ENCODE results near the gene FAM131C. TPM values are rescaled to one million over a fixed set of nuclear protein-coding genes. Genes with fewer than 3 reads are reported as not detected.
A peak's percentile ranks its signal among the peaks of the same experiment; 100 is the strongest.
"Not testable (repeated sequence)": the region's sequence is repeated elsewhere in the genome, so short reads cannot be mapped to it uniquely, and the experiment has no call there.

Gene FAM131C
- total RNA-seq, 1 donor from 2014 or later, result 0.68 TPM

GRCh38 chr1:16065269-16065576 is 8.2 kb downstream of the FAM131C start:
- Mint-ChIP-seq H3K4me3 (no peak overlapping the region), H3K27ac (ENCODE audit: unreplicated experiment) (no peak overlapping the region), H3K36me3 (ENCODE audit: low read depth) (no peaks in the 10 kb centered on the region), H3K4me1 (peaks cover 25% of the 10 kb centered on the region), H3K9me3 (no peaks in the 10 kb centered on the region), H3K27me3 (ENCODE audit: low read depth) (peaks cover 7% of the 10 kb centered on the region)
- TF ChIP-seq CTCF (conservative IDR thresholded peaks at IDR 0.05), result no peak
- no peak for DNase-seq (ENCODE audit: low read depth, low spot score)

GRCh38 chr1:16064536-16065268 is 8.7 kb downstream of the FAM131C start:
- no peak for DNase-seq (ENCODE audit: low read depth, low spot score)
- H3K27me3 Mint-ChIP-seq (ENCODE audit: low read depth), result peaks cover 7% of the 10 kb centered on the region

GRCh38 chr1:16063921-16064320 is 9.5 kb downstream of the FAM131C start:
- H3K4me1 Mint-ChIP-seq, result peaks cover 25% of the 10 kb centered on the region
- no peak overlapping the region for H3K4me3 Mint-ChIP-seq
- no peaks in the 10 kb centered on the region for H3K9me3 Mint-ChIP-seq
- TF ChIP-seq CTCF (conservative IDR thresholded peaks at IDR 0.05), result no peak
- H3K36me3 Mint-ChIP-seq (ENCODE audit: low read depth), result no peaks in the 10 kb centered on the region
- peak overlapping the region; percentile 48 for H3K27ac Mint-ChIP-seq (ENCODE audit: unreplicated experiment)
- peaks cover 7% of the 10 kb centered on the region for H3K27me3 Mint-ChIP-seq (ENCODE audit: low read depth)
- no peak for DNase-seq (ENCODE audit: low read depth, low spot score)

More at GRCh38 chr1:16064536-16065268, 8.7 kb downstream of the FAM131C start:
- Mint-ChIP-seq H3K36me3 (ENCODE audit: low read depth) (no peaks in the 10 kb centered on the region), H3K9me3 (no peaks in the 10 kb centered on the region), H3K4me1 (peaks cover 25% of the 10 kb centered on the region), H3K4me3 (no peak overlapping the region), H3K27ac (ENCODE audit: unreplicated experiment) (no peak overlapping the region)
- TF ChIP-seq CTCF (conservative IDR thresholded peaks at IDR 0.05), result no peak

- TF ChIP-seq CTCF (conservative IDR thresholded peaks at IDR 0.05), result no peak
- peaks cover 7% of the 10 kb centered on the region for H3K27me3 Mint-ChIP-seq (ENCODE audit: low read depth)
- no peak for DNase-seq (ENCODE audit: low read depth, low spot score)
- no peaks in the 10 kb centered on the region for H3K9me3 Mint-ChIP-seq
- no peak overlapping the region for H3K27ac Mint-ChIP-seq (ENCODE audit: unreplicated experiment)
- H3K4me1 Mint-ChIP-seq, result peaks cover 25% of the 10 kb centered on the region
- no peaks in the 10 kb centered on the region for H3K36me3 Mint-ChIP-seq (ENCODE audit: low read depth)
- H3K4me3 Mint-ChIP-seq, result no peak overlapping the region
Observed at GRCh38 chr1:16063226-16063829, 10.1 kb downstream of the FAM131C start.

GRCh38 chr1:16062687-16063075 is 10.8 kb downstream of the FAM131C start:
- H3K27me3 Mint-ChIP-seq (ENCODE audit: low read depth); H3K9me3 Mint-ChIP-seq; H3K27ac Mint-ChIP-seq (ENCODE audit: unreplicated experiment); H3K36me3 Mint-ChIP-seq (ENCODE audit: low read depth); H3K4me3 Mint-ChIP-seq; DNase-seq (ENCODE audit: low read depth, low spot score): not testable (repeated sequence)
- peaks cover 23% of the 10 kb centered on the region for H3K4me1 Mint-ChIP-seq

GRCh38 chr1:16061989-16062686 is 11.3 kb downstream of the FAM131C start:
- not testable (repeated sequence) for H3K36me3 Mint-ChIP-seq (ENCODE audit: low read depth); H3K27me3 Mint-ChIP-seq (ENCODE audit: low read depth); DNase-seq (ENCODE audit: low read depth, low spot score); H3K27ac Mint-ChIP-seq (ENCODE audit: unreplicated experiment); H3K9me3 Mint-ChIP-seq; H3K4me3 Mint-ChIP-seq
- H3K4me1 Mint-ChIP-seq, result peaks cover 18% of the 10 kb centered on the region
